Inflammatory macrophage (primary cell): Measurements from ENCODE around the gene AEBP2.
"Not testable (repeated sequence)": the region's sequence is repeated elsewhere in the genome, so short reads cannot be mapped to it uniquely, and the experiment has no call there.

Experiments
- DNase-seq, 2 donors: peaks; one replicate each; pipeline ENCODE4 v3.0.0-alpha.2; 2020 to 2022

Gene AEBP2

GRCh38 chr12:19515179-19515578 is 75.9 kb downstream of the AEBP2 start:
- DNase-seq: no peak

- no peak for DNase-seq
Measured at GRCh38 chr12:19517583-19517982, 78.3 kb downstream of the AEBP2 start.

DNA sequence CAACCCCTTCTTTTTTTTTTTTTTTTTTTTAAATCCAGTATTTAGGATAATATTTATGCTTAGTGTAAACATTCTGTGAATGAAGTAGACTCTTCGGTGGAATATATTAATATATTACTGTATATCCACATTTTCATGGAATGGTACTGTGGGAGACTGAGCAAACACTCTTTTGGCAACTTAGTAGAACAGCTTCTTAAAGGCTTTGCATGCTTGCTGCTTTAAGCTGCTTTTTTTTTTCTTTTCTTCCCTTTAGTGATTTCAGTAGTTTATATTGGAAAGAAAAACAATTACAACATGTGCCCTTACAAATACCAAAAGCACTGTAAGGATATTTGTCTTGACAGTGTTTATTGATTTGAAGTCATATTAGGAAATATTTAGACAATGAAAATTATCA is 78.9 kb downstream of the AEBP2 start:
- no peak for DNase-seq

DNA sequence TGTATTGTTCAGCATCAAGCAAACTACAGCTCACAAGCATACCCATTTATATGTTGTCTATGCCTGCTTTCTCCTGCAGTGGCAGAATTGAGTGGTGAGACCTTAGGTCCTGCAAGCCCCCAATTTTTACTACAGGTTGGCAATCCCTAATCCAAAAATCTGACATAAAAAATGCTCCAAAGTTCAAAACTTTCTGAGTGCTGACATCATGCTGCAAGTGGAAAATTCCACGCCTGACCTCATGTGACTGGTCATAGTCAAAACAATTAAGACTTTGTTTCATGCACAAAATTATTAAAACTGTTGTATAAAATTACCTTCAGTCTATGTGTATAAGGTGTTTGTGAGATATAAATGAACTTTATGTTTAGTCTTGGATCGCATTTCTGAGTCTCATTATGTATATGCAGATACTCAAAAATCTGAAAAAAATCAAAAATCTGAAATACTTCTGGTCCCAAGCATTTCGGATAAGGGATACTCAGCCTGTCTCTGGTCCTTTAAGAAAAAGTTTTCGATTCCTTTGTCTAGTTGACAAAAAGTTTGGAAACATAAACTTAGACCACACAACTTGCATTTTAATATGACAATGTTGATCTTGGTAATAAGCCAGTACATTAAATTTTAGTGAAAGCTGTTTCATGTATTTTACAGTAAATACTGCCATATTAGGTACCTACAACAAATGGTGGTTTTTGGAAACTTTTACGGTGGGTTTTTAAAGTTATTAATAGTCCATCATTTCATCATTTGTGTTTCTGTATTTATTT is 81.5 kb downstream of the AEBP2 start:
- no peak for DNase-seq

GRCh38 chr12:19525274-19525673 is 86.0 kb downstream of the AEBP2 start:
- no peak for DNase-seq

DNA sequence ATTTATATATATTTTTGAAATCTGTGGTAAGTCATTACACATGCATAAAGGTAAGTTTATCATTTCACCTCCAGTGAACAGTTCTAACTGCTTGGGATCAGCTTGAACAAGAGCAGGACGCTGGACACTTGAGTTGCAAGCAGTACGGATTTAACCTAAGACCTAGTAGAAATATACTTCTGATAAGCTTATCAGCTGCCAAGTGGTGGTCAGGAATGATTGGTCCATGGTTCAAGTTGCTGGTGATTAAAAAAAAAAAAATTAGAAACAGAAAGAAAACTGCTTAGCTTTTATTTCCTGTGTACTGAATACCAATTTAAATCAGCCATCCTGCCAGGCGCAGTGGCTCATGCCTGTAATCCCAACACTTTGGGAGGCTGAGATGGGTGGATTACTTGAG is 88.6 kb downstream of the AEBP2 start:
- DNase-seq: no peak

- no peak for DNase-seq
Measured at GRCh38 chr12:19528750-19529149, 89.5 kb downstream of the AEBP2 start.

GRCh38 chr12:19529951-19530636 is 90.8 kb downstream of the AEBP2 start:
- no peak for DNase-seq

GRCh38 chr12:19530637-19531023 is 91.3 kb downstream of the AEBP2 start:
- no peak for DNase-seq

- DNase-seq: no peak
Measured at GRCh38 chr12:19533567-19533966, 94.3 kb downstream of the AEBP2 start.

DNA sequence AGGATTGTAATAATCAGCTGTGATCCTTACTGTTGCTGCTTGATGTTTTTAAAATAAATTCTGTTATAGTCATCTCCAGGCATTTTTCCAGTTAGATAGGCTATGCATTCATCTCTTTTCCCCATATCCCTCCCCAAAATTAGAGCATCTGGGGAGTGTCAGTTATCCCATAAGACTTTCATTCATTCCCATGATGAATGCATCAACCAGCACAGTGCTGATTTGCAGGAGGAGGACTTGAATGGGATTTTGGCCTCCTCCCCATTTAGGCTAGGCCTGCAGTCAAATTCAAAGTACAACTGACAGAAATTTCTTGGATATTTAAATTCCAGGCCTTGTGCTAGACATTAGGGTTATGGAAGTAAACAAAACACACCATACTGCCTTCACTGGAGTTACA is 99.8 kb downstream of the AEBP2 start:
- DNase-seq: no peak

DNA sequence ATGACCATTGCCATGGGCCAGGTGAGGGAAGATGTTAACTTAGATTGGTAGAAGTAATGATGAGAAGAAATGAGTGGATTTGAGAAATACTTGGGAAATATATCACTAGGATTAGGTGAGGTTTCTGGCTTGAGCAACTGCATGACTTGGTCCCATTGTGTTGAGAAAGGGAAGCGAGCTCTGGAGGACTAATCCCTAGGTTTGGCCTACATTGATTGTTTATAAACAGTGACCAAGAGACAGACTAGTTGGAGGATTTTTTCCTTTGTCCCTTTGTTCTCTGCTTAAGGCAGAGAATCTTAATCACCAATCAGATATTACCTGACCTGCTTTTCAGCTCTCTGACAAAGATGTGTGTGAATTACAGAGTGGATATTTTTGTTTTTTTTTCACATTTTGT is 100.5 kb downstream of the AEBP2 start:
- no peak for DNase-seq

DNA sequence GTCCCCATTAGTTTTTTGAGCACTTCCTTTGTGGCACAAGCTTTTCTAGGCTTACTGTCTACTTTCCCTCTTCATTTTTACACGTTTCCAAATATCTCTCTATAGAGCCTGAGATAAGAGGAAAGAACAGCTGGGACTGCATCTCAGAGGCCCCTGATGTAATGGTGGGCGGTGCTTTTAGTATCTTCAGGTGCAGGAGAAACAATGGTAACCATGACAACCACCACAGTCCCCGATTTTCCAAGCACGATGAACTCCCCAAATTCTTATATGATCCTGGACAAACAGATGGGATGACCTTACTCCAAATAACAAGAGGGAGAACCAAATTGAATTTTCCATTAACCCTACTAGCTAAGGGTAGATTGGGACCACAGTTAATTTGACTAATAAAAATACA is 103.3 kb downstream of the AEBP2 start:
- no peak for DNase-seq

DNA sequence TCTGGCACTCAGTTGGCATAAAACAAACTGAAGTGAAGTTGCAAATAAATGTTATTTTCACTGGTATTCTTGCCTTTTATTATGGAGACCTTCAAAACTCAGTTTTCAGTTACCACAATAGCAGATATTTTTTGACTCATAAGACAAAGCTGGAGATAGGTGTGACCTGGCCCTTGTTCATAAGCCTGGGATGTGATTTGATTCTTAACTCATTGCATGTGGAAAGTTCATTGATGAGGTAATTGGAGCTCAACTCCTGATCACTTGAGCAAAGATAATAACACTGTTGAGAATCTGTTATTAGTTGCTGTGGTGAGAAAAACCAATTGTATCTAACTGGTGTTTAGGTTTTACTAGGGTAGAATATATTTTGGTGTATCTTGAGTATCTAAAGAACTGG is 105.1 kb downstream of the AEBP2 start:
- no peak for DNase-seq

DNA sequence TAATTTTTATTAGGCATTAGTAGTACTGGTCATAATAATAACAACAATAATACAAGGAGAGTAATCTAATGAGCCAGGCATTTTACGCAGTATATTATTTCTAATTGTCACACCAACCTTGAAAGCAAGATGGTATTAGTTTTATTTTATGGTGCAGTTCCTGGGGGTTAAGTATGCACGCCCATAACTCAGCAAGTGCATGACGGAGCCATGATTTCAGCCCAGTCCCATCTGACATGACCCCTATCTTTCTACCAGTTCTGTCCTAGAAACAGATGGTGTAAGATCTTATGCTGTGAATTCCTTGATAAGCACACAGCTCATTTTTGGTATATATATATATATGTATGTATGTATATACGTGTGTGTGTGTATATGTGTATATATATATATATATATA is 106.0 kb downstream of the AEBP2 start:
- no peak for DNase-seq

DNA sequence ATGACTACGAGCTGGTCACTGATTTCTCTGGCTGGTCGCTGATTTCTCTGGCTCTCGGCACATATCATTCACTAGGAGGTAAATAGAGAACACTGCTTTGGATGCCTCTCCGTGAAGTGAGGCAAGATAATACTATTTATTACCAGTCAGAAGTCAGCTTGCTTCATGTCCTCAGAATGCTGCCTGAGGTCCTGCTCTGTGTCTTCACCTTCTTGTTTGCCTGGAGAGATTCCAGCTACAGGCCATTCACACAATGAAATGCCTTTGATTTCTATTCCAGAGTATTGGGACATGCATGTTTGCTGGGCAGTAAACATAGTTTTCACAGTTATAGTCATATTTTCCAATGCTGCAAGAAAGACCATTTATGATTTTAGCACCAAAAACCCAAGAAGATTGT is 106.7 kb downstream of the AEBP2 start:
- DNase-seq: no peak

- no peak for DNase-seq
Measured at GRCh38 chr12:19546611-19547162, 107.4 kb downstream of the AEBP2 start.

DNA sequence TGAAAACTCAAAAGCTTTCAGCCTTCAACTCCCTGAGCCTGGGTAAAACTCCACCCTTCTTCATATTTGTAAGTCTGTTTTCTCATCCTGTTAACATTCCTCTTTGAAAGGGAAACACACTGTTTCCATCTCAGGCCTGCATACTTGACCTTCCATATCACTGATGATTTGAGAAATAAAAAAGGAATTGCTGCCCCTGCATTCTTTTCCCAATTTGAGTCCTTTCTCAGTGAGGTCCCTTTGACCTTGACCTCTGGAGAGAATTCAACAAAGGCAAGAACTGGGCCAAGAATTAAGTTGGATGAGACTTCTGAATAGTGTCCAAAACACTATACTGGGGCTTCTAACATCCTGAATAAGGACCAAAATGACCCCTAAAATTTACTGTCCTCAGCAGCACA is 108.0 kb downstream of the AEBP2 start:
- no peak for DNase-seq

GRCh38 chr12:19548834-19549233 is 109.5 kb downstream of the AEBP2 start:
- DNase-seq: no peak

DNA sequence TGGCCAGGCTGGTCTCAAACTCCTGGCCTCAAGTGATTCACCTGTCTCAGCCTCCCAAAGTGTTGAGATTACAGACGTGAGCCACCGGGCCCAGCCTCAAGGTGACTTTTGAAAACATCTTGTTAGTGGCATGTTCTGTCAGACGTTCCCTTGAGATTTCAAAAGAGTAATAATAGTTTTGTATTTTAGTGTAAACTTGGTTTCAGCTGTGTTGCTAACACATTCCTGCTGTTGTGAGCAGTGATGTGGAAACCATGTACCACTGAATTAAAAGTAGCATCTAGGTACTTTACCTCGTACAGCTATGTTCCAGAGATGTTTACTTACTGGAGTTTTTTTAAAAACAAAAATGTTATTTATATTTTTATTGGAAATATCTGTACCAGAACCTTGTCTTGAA is 111.3 kb downstream of the AEBP2 start:
- no peak for DNase-seq

DNA sequence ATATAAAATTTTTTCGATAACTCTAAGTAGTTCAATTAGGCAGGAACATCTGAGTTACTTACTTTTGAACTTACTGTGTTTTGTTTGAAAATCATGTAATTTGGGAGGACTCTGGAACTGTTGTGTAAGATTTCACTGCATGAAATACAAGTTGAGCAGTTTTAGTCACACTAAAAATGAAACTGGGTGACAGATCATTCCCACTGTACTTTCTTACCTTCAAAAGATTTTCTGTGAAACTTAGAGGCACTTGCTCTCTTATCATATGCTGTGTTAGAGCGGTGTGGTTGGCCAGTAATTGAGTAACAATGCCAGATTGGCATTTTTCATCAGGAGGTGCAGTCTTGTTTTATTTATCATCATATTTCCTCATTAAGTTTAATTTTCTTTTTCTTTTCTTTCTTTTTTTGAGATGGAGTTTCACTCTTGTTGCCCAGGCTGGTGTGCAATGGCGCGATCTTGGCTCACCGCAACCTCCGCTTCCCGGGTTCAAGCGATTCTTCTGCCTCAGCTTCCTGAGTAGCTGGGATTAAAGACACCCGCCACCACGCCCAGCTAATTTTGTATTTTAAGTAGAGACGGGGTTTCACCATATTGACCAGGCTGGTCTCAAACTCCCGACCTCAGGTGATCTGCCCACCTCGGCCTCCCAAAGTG is 113.3 kb downstream of the AEBP2 start:
- DNase-seq: not testable (repeated sequence)

GRCh38 chr12:19553175-19553574 is 113.9 kb downstream of the AEBP2 start:
- no peak for DNase-seq

GRCh38 chr12:19561411-19561961 is 122.2 kb downstream of the AEBP2 start:
- DNase-seq: no peak
